BJ (cell line): Measurements from ENCODE around the gene AKR1E2. TPM values are rescaled to one million over a fixed set of nuclear protein-coding genes. Genes with fewer than 3 reads are reported as not detected.

Experiments used
- CTCF ChIA-PET: fragments of 350-600 bp; formaldehyde crosslinking; extraction: SDS; loops from one replicate; lab custom pipeline; 2021; ENCODE audit warnings: antibody characterized with exemption, inconsistent platforms; lab: Yijun Ruan, JAX
- POLR2A ChIA-PET: fragments of 300-600 bp; sonication (Branson Sonifier 250); formaldehyde crosslinking; extraction: SDS; loops from one replicate; lab custom pipeline; 2021; ENCODE audit warnings: antibody characterized with exemption; lab: Charles Lee
- DNase-seq: peaks from one replicate; pipeline ENCODE4 v3.0.0-alpha.2; 2011; ENCODE audit warnings: low read depth
- H3K27me3 ChIP-seq: 2 replicates; pipeline ENCODE4 v1.6.0; 2011; ENCODE audit warnings: low read length; ENCODE audit not compliant: control insufficient read depth, insufficient read depth
- H3K36me3 ChIP-seq: 2 replicates; pipeline ENCODE4 v1.5.1; 2011; ENCODE audit warnings: low read length; ENCODE audit not compliant: control insufficient read depth, insufficient read depth
- H3K4me3 ChIP-seq: 2 replicates; pipeline ENCODE4 v1.5.1; 2011; ENCODE audit warnings: low read depth, mild to moderate bottlenecking, control low read depth, low read length
- CTCF ChIP-seq: IDR thresholded peaks from 2 replicates; pipeline ENCODE4 v1.5.1; 2011; ENCODE audit warnings: low read depth, mild to moderate bottlenecking, control low read depth, inconsistent platforms, low read length, moderate library complexity; ENCODE audit not compliant: insufficient read depth
- polyA plus RNA-seq: library from polyadenylated mRNA; depleted of rRNA; stranded (reverse); fragments of >200 nt; gene quantifications from 2 replicates; pipeline ENCODE4 v1.2.3, GENCODE V29; 2011

AKR1E2 gene
- polyA plus RNA-seq, 1 experiment, result 3.3 TPM

GRCh38 chr10:4835494-4835918, 9.5 kb downstream of the AKR1E2 start:
- CTCF ChIA-PET, result interaction anchor here (4.7 kb wide), 1 partner anchor 14 kb away, joined by 45 read pairs; no protein-coding TSS in a partner anchor
- POLR2A ChIA-PET, result no interaction called here
- no peak overlapping the region for H3K4me3 ChIP-seq
- peaks cover 7% of the 10 kb centered on the region for H3K36me3 ChIP-seq
- H3K27me3 ChIP-seq, result no peaks in the 10 kb centered on the region
- no peak for TF ChIP-seq CTCF
- no peak for DNase-seq

- Histone ChIP-seq H3K27me3 (no peaks in the 10 kb centered on the region), H3K4me3 (no peak overlapping the region), H3K36me3 (peaks cover 7% of the 10 kb centered on the region)
- POLR2A ChIA-PET, result no interaction called here
- no peak for TF ChIP-seq CTCF
- DNase-seq, result no peak
- CTCF ChIA-PET, result interaction anchor here (4.6 to 5.5 kb wide), 3 partner anchors 10 to 21 kb away, joined by 16 to 45 read pairs (median 23); partner anchors contain the start of gene AKR1E2
These were observed 10.5 kb downstream of the AKR1E2 start for GRCh38 chr10:4836416-4836969.

GRCh38 chr10:4837551-4837950, 11.5 kb downstream of the AKR1E2 start:
- Histone ChIP-seq H3K27me3 (no peaks in the 10 kb centered on the region), H3K4me3 (no peak overlapping the region), H3K36me3 (peaks cover 7% of the 10 kb centered on the region)
- POLR2A ChIA-PET, result no interaction called here
- CTCF ChIA-PET, result interaction anchor here (0.9 to 5.5 kb wide), 7 partner anchors 11 to 1645 kb away, joined by 3 to 45 read pairs (median 4); partner anchors contain the start of genes AKR1C3 and AKR1E2
- no peak for TF ChIP-seq CTCF
- DNase-seq, result no peak

GRCh38 chr10:4838743-4839142, 12.7 kb downstream of the AKR1E2 start:
- DNase-seq, result no peak
- Histone ChIP-seq H3K4me3 (no peak overlapping the region), H3K27me3 (no peaks in the 10 kb centered on the region), H3K36me3 (peaks cover 6% of the 10 kb centered on the region; the same call in 1 of the 2 replicates)
- POLR2A ChIA-PET, result no interaction called here
- CTCF ChIA-PET, result interaction anchor here (1.1 to 5.5 kb wide), 4 partner anchors 9 to 24 kb away, joined by 3 to 45 read pairs (median 20); partner anchors contain the start of gene AKR1E2
- no peak for TF ChIP-seq CTCF

- ChIA-PET CTCF (interaction anchor here (1.1 to 5.5 kb wide), 4 partner anchors 10 to 24 kb away, joined by 3 to 45 read pairs (median 20); partner anchors contain the start of gene AKR1E2), POLR2A (no interaction called here)
- TF ChIP-seq CTCF, result no peak
- no peak overlapping the region for H3K4me3 ChIP-seq
- DNase-seq, result no peak
- H3K27me3 ChIP-seq, result no peaks in the 10 kb centered on the region
- peaks cover 6% of the 10 kb centered on the region; the same call in 1 of the 2 replicates for H3K36me3 ChIP-seq
These were observed 13.3 kb downstream of the AKR1E2 start for GRCh38 chr10:4839353-4839752.
